ENCODE data around the gene ABCA1.

The ABCA1 gene

DNA sequence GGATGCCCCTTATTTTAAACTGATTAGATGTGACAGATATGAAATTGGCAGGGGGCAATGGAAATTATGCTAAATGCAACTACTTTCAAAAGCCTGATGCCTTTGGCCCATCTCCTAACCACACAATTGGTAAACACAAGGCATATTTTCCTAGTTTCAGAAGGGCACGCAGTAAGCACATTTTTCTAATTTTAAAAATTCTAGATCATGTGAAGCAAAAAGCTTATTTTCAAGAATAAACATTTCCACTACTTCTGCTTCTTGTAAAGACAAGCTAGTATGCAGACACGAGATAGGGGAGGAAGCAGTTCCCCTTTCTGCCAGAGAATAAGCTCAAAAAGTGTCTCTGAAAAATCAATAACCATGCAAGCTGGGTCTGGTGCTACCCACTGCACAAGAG is 67.7 kb downstream of the ABCA1 start:
- Histone ChIP-seq H3K23ac (ENCODE audit: low read length) (no peak overlapping the region), H2BK12ac (ENCODE audit: low read length) (no peak overlapping the region), H3K27me3 (ENCODE audit: insufficient read depth, low read length) (no peaks in the 10 kb centered on the region), H3K4ac (ENCODE audit: low read depth, low read length) (no peak overlapping the region), H4K91ac (ENCODE audit: low read depth, low read length) (no peak overlapping the region), H3K18ac (ENCODE audit: low read length) (no peak overlapping the region), H2AFZ (ENCODE audit: insufficient read depth, low read length, poor library complexity) (no peak overlapping the region), H3K4me3 (ENCODE audit: low read depth, low read length) (no peak overlapping the region), H3K4me1 (ENCODE audit: control insufficient read depth in 1 of 2, insufficient read depth in 2 of 2, low read length in 2 of 2) (no peaks in the 10 kb centered on the region), H4K12ac (ENCODE audit: low read depth, low read length) (no peak overlapping the region), H2BK5ac (ENCODE audit: low read depth, low read length, poor library complexity) (no peak overlapping the region), H3K4me2 (ENCODE audit: low read length) (no peak overlapping the region), H3K9ac (ENCODE audit: low read length) (no peak overlapping the region), H3K27ac (ENCODE audit: low read depth, low read length) (no peak overlapping the region), H2AK5ac (ENCODE audit: low read length) (no peak overlapping the region), H3K9me3 (ENCODE audit: insufficient read depth, low read depth, low read length) (no peaks in the 10 kb centered on the region), H3K14ac (ENCODE audit: low read length) (no peak overlapping the region), H3K79me1 (ENCODE audit: low read length) (peaks cover 1% of the 10 kb centered on the region), H3K36me3 (ENCODE audit: control insufficient read depth in 1 of 2, insufficient read depth in 2 of 2, low read length in 2 of 2) (no peaks in the 10 kb centered on the region), H4K8ac (ENCODE audit: low read depth, low read length) (no peak overlapping the region), H3K79me2 (ENCODE audit: control insufficient read depth, insufficient read depth, low read length, poor library complexity) (no peaks in the 10 kb centered on the region), H2BK120ac (ENCODE audit: insufficient read depth, low read length, poor library complexity) (no peak overlapping the region)
- WGBS (ENCODE audit: extremely low coverage, insufficient coverage, insufficient read length): no CpG with 5 or more reads among the region's 2 CpGs
- DNase-seq: no peak

DNA sequence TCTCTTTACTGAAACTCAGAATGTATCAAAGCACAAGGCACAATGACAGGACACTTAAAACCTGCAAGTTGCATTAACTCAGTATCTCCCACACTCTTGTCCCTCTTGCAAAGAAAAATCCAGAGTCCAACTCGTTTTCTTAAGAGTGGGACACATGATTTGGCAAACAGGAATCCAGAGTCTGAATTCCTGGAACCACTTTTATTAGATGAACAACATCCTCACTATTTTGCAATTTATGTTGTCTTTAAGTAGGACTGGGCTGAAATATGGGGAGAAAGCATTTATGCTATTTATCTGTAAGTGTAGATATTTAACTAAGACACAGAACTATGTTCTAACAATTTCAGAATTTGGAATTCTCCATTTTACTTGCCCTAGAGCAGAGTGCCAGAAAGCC is 69.1 kb downstream of the ABCA1 start:
- no peak overlapping the region for H2AFZ ChIP-seq (ENCODE audit: insufficient read depth, low read length, poor library complexity)
- no peaks in the 10 kb centered on the region for H3K36me3 ChIP-seq (ENCODE audit: control insufficient read depth in 1 of 2, insufficient read depth in 2 of 2, low read length in 2 of 2)
- H3K14ac ChIP-seq (ENCODE audit: low read length): no peak overlapping the region
- no peak overlapping the region for H4K91ac ChIP-seq (ENCODE audit: low read depth, low read length)
- no peak overlapping the region for H3K9ac ChIP-seq (ENCODE audit: low read length)
- H2AK5ac ChIP-seq (ENCODE audit: low read length): no peak overlapping the region
- no peak overlapping the region for H3K18ac ChIP-seq (ENCODE audit: low read length)
- no peak for DNase-seq
- no peak overlapping the region for H4K8ac ChIP-seq (ENCODE audit: low read depth, low read length)
- no peak overlapping the region for H2BK5ac ChIP-seq (ENCODE audit: low read depth, low read length, poor library complexity)
- H3K4me3 ChIP-seq (ENCODE audit: low read depth, low read length): no peak overlapping the region
- no peaks in the 10 kb centered on the region for H3K79me1 ChIP-seq (ENCODE audit: low read length)
- no peaks in the 10 kb centered on the region for H3K4me1 ChIP-seq (ENCODE audit: control insufficient read depth in 1 of 2, insufficient read depth in 2 of 2, low read length in 2 of 2)
- no peak overlapping the region for H3K4ac ChIP-seq (ENCODE audit: low read depth, low read length)
- no peak overlapping the region for H3K4me2 ChIP-seq (ENCODE audit: low read length)
- H2BK120ac ChIP-seq (ENCODE audit: insufficient read depth, low read length, poor library complexity): no peak overlapping the region
- no peaks in the 10 kb centered on the region for H3K9me3 ChIP-seq (ENCODE audit: insufficient read depth, low read depth, low read length)
- H3K79me2 ChIP-seq (ENCODE audit: control insufficient read depth, insufficient read depth, low read length, poor library complexity): no peaks in the 10 kb centered on the region
- no peak overlapping the region for H3K27ac ChIP-seq (ENCODE audit: low read depth, low read length)
- H2BK12ac ChIP-seq (ENCODE audit: low read length): no peak overlapping the region
- no peak overlapping the region for H4K12ac ChIP-seq (ENCODE audit: low read depth, low read length)
- no peaks in the 10 kb centered on the region for H3K27me3 ChIP-seq (ENCODE audit: insufficient read depth, low read length)
- H3K23ac ChIP-seq (ENCODE audit: low read length): no peak overlapping the region
- WGBS (ENCODE audit: extremely low coverage, insufficient coverage, insufficient read length): no CpG with 5 or more reads among the region's 1 CpG

DNA sequence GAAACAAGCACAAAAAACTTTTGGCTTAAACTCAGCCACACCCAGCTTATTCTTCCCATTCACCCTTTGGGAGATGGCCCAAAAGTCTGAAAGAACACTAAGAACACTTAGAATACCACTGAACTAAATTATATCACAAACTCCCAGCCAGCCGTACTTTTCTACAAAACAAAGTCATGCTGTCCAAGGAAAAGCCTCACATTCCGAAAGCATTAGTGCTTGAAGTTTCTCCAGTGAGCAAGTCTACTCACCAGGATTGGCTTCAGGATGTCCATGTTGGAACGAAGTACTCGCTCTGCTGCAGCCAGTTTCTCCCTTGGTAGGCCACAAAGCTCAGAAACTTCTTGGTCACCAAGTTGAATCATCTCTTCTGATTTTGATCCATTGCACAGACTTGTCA is 69.7 kb downstream of the ABCA1 start:
- H3K14ac ChIP-seq (ENCODE audit: low read length): no peak overlapping the region
- H4K91ac ChIP-seq (ENCODE audit: low read depth, low read length): no peak overlapping the region
- H3K23ac ChIP-seq (ENCODE audit: low read length): no peak overlapping the region
- no peak overlapping the region for H3K4me2 ChIP-seq (ENCODE audit: low read length)
- no peaks in the 10 kb centered on the region for H3K79me2 ChIP-seq (ENCODE audit: control insufficient read depth, insufficient read depth, low read length, poor library complexity)
- no peak overlapping the region for H3K9ac ChIP-seq (ENCODE audit: low read length)
- H2AFZ ChIP-seq (ENCODE audit: insufficient read depth, low read length, poor library complexity): no peak overlapping the region
- no peaks in the 10 kb centered on the region for H3K27me3 ChIP-seq (ENCODE audit: insufficient read depth, low read length)
- H3K36me3 ChIP-seq (ENCODE audit: control insufficient read depth in 1 of 2, insufficient read depth in 2 of 2, low read length in 2 of 2): no peaks in the 10 kb centered on the region
- H2AK5ac ChIP-seq (ENCODE audit: low read length): no peak overlapping the region
- no peak overlapping the region for H3K27ac ChIP-seq (ENCODE audit: low read depth, low read length)
- DNase-seq: no peak
- no peak overlapping the region for H4K12ac ChIP-seq (ENCODE audit: low read depth, low read length)
- H3K18ac ChIP-seq (ENCODE audit: low read length): no peak overlapping the region
- no CpG with 5 or more reads among the region's 4 CpGs for WGBS (ENCODE audit: extremely low coverage, insufficient coverage, insufficient read length)
- no peak overlapping the region for H2BK5ac ChIP-seq (ENCODE audit: low read depth, low read length, poor library complexity)
- H3K9me3 ChIP-seq (ENCODE audit: insufficient read depth, low read depth, low read length): no peaks in the 10 kb centered on the region
- H3K4ac ChIP-seq (ENCODE audit: low read depth, low read length): no peak overlapping the region
- no peak overlapping the region for H2BK120ac ChIP-seq (ENCODE audit: insufficient read depth, low read length, poor library complexity)
- no peak overlapping the region for H4K8ac ChIP-seq (ENCODE audit: low read depth, low read length)
- H3K4me3 ChIP-seq (ENCODE audit: low read depth, low read length): no peak overlapping the region
- no peaks in the 10 kb centered on the region for H3K4me1 ChIP-seq (ENCODE audit: control insufficient read depth in 1 of 2, insufficient read depth in 2 of 2, low read length in 2 of 2)
- no peak overlapping the region for H2BK12ac ChIP-seq (ENCODE audit: low read length)
- H3K79me1 ChIP-seq (ENCODE audit: low read length): no peaks in the 10 kb centered on the region

DNA sequence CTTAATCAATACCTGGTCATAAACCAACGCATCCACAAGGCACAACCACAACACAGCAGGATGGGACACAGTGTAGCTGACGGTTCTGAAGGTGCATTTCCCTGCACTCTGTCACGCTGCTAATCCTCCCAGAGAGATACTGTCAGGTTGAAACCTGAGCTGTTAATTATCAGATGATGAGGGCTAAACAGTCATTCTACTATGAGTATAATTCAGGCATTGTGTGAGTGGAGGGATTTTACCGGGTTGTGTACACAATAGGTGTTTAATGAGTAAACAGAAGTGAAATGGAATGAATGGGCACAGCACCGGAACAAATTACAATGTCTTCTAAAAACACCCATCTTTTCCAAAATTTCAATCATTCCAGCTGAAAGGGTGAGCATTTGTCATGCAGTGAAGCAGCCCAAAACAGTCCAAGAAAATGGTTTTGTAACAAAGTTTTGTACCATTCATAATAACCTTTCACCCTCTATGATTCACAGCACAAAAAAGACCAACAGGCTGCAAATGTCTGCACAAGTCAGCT is 71.5 kb downstream of the ABCA1 start:
- H4K12ac ChIP-seq (ENCODE audit: low read depth, low read length): no peak overlapping the region
- no CpG with 5 or more reads among the region's 5 CpGs for WGBS (ENCODE audit: extremely low coverage, insufficient coverage, insufficient read length)
- H3K79me2 ChIP-seq (ENCODE audit: control insufficient read depth, insufficient read depth, low read length, poor library complexity): no peaks in the 10 kb centered on the region
- no peak overlapping the region for H3K23ac ChIP-seq (ENCODE audit: low read length)
- no peak overlapping the region for H4K91ac ChIP-seq (ENCODE audit: low read depth, low read length)
- no peak overlapping the region for H3K9ac ChIP-seq (ENCODE audit: low read length)
- H3K14ac ChIP-seq (ENCODE audit: low read length): no peak overlapping the region
- DNase-seq: no peak
- H3K79me1 ChIP-seq (ENCODE audit: low read length): no peaks in the 10 kb centered on the region
- no peaks in the 10 kb centered on the region for H3K36me3 ChIP-seq (ENCODE audit: control insufficient read depth in 1 of 2, insufficient read depth in 2 of 2, low read length in 2 of 2)
- no peak overlapping the region for H3K18ac ChIP-seq (ENCODE audit: low read length)
- H3K4me1 ChIP-seq (ENCODE audit: control insufficient read depth in 1 of 2, insufficient read depth in 2 of 2, low read length in 2 of 2): no peaks in the 10 kb centered on the region
- H2BK120ac ChIP-seq (ENCODE audit: insufficient read depth, low read length, poor library complexity): no peak overlapping the region
- no peaks in the 10 kb centered on the region for H3K27me3 ChIP-seq (ENCODE audit: insufficient read depth, low read length)
- no peak overlapping the region for H2BK5ac ChIP-seq (ENCODE audit: low read depth, low read length, poor library complexity)
- H3K4me2 ChIP-seq (ENCODE audit: low read length): no peak overlapping the region
- H4K8ac ChIP-seq (ENCODE audit: low read depth, low read length): no peak overlapping the region
- no peak overlapping the region for H2BK12ac ChIP-seq (ENCODE audit: low read length)
- no peak overlapping the region for H2AK5ac ChIP-seq (ENCODE audit: low read length)
- H3K4ac ChIP-seq (ENCODE audit: low read depth, low read length): no peak overlapping the region
- no peaks in the 10 kb centered on the region for H3K9me3 ChIP-seq (ENCODE audit: insufficient read depth, low read depth, low read length)
- no peak overlapping the region for H3K4me3 ChIP-seq (ENCODE audit: low read depth, low read length)
- no peak overlapping the region for H2AFZ ChIP-seq (ENCODE audit: insufficient read depth, low read length, poor library complexity)
- H3K27ac ChIP-seq (ENCODE audit: low read depth, low read length): no peak overlapping the region

All from trophoblast cell (in vitro differentiated cells and primary cell).